ENCODE data around the gene RABEPK.
"Not testable (repeated sequence)": the region's sequence is repeated elsewhere in the genome, so short reads cannot be mapped to it uniquely, and the experiment has no call there.

RABEPK gene

GRCh38 chr9:125194466-125194865 lies 5.9 kb upstream of the RABEPK start:
- not testable (repeated sequence) for DNase-seq (ENCODE audit: low read depth in 2 of 2)

- not testable (repeated sequence) for DNase-seq (ENCODE audit: low read depth in 2 of 2)
Observed at GRCh38 chr9:125195591-125195990, 4.8 kb upstream of the RABEPK start.

- no peak for DNase-seq (ENCODE audit: low read depth in 2 of 2)
Observed at GRCh38 chr9:125202846-125203618, 2.7 kb downstream of the RABEPK start.

GRCh38 chr9:125204477-125204876 lies 4.1 kb downstream of the RABEPK start:
- no peak for DNase-seq (ENCODE audit: low read depth in 2 of 2)

GRCh38 chr9:125214186-125214585 lies 13.8 kb downstream of the RABEPK start:
- DNase-seq (ENCODE audit: low read depth in 2 of 2): no peak

- DNase-seq (ENCODE audit: low read depth in 2 of 2): no peak
Observed at GRCh38 chr9:125218621-125219020, 18.3 kb downstream of the RABEPK start.

- DNase-seq (ENCODE audit: low read depth in 2 of 2): not testable (repeated sequence)
Observed at GRCh38 chr9:125224858-125225257, 24.5 kb downstream of the RABEPK start.

GRCh38 chr9:125227761-125228160 lies 27.4 kb downstream of the RABEPK start:
- DNase-seq (ENCODE audit: low read depth in 2 of 2): no peak

GRCh38 chr9:125233678-125234077 lies 33.3 kb downstream of the RABEPK start:
- no peak for DNase-seq (ENCODE audit: low read depth in 2 of 2)

GRCh38 chr9:125234099-125234498 lies 33.8 kb downstream of the RABEPK start:
- DNase-seq (ENCODE audit: low read depth in 2 of 2): not testable (repeated sequence)

- no peak for DNase-seq (ENCODE audit: low read depth in 2 of 2)
Observed at GRCh38 chr9:125235804-125236519, 35.6 kb downstream of the RABEPK start.

- not testable (repeated sequence) for DNase-seq (ENCODE audit: low read depth in 2 of 2)
Observed at GRCh38 chr9:125236520-125237159, 36.3 kb downstream of the RABEPK start.

GRCh38 chr9:125238127-125238914 lies 38.0 kb downstream of the RABEPK start:
- DNase-seq (ENCODE audit: low read depth in 2 of 2): no peak

- no peak for DNase-seq (ENCODE audit: low read depth in 2 of 2)
Observed at GRCh38 chr9:125238915-125239446, 38.6 kb downstream of the RABEPK start.

GRCh38 chr9:125239631-125240597 lies 39.6 kb downstream of the RABEPK start:
- no peak for DNase-seq (ENCODE audit: low read depth in 2 of 2)

- DNase-seq (ENCODE audit: low read depth in 2 of 2): peak in 1 of 2 donors; percentile 39
Observed at GRCh38 chr9:125240649-125240999, 40.3 kb downstream of the RABEPK start.

GRCh38 chr9:125241000-125241862 lies 40.9 kb downstream of the RABEPK start, which contains the start of gene HSPA5:
TSS of gene HSPA5 (minus strand) at chr9:125241343. CDS start at chr9:125241126, 217 bp downstream.
- DNase-seq (ENCODE audit: low read depth in 2 of 2): peak; percentile 99 to 100

- DNase-seq (ENCODE audit: low read depth in 2 of 2): no peak
Observed at GRCh38 chr9:125241863-125242739, 41.8 kb downstream of the RABEPK start.

Measured in stimulated activated CD8-positive, alpha-beta memory T cell treated with anti-CD3 and anti-CD28 coated beads, Interleukin-7, amount 100 ng/mL, for 4 hours (primary cell).